Lower lobe of right lung (tissue), 2 donors: ENCODE measurements around the gene VWA7. TPM values are rescaled to one million over a fixed set of nuclear protein-coding genes. Genes with fewer than 3 reads are reported as not detected.
"Not testable (repeated sequence)": the region's sequence is repeated elsewhere in the genome, so short reads cannot be mapped to it uniquely, and the experiment has no call there.

Source experiments
- ATAC-seq, 2 donors: fragments of 200-7000 bp; cut with Tn5 transposase; one replicate each; pipeline ENCODE4 v1.9.1; 2020 to 2022; ENCODE audit warnings: mild to moderate bottlenecking in 2 of 2, moderate library complexity in 2 of 2
- DNase-seq: peaks from one replicate; pipeline ENCODE4 v3.0.0-alpha.2; 2020
- H3K27ac ChIP-seq: fragments of 200-600 bp; one replicate; pipeline ENCODE4 v1.8.0; 2022
- H3K27me3 ChIP-seq: fragments of 200-600 bp; one replicate; pipeline ENCODE4 v1.8.0; 2022; ENCODE audit warnings: low read depth
- H3K36me3 ChIP-seq: fragments of 200-600 bp; one replicate; pipeline ENCODE4 v1.8.0; 2022; ENCODE audit warnings: mild to moderate bottlenecking
- H3K4me1 ChIP-seq: fragments of 200-600 bp; one replicate; pipeline ENCODE4 v1.8.0; 2022
- H3K4me3 ChIP-seq: fragments of 200-600 bp; one replicate; pipeline ENCODE4 v1.8.0; 2022; ENCODE audit warnings: mild to moderate bottlenecking
- H3K9me3 ChIP-seq: fragments of 200-600 bp; one replicate; pipeline ENCODE4 v1.8.0; 2022
- intact Hi-C: fragments of 100-400 bp; cut with DNase I; formaldehyde crosslinking; loops from one replicate; pipeline ENCODE4 v1.11.0; 2022
- total RNA-seq: library from RNA; stranded (reverse); fragmentation: NEBNext Ultra II Directional; extraction: Animal tissue kit (Norgen Biotek cat#: 25700); gene quantifications from one replicate; pipeline ENCODE4 v1.2.1, GENCODE V29; 2021
- TF ChIP-seq, protein P1 (sequence below): fragments of 200-600 bp; IDR thresholded peaks from one replicate; pipeline ENCODE4 v1.8.0; 2022; ENCODE audit warnings: antibody characterized with exemption, mild to moderate bottlenecking
- donor health status: DM: no; HTN: yes; CAD: no; lungs with severe emphysema.

Gene VWA7
- total RNA-seq, 1 donor from 2014 or later = 4.2 TPM

DNA sequence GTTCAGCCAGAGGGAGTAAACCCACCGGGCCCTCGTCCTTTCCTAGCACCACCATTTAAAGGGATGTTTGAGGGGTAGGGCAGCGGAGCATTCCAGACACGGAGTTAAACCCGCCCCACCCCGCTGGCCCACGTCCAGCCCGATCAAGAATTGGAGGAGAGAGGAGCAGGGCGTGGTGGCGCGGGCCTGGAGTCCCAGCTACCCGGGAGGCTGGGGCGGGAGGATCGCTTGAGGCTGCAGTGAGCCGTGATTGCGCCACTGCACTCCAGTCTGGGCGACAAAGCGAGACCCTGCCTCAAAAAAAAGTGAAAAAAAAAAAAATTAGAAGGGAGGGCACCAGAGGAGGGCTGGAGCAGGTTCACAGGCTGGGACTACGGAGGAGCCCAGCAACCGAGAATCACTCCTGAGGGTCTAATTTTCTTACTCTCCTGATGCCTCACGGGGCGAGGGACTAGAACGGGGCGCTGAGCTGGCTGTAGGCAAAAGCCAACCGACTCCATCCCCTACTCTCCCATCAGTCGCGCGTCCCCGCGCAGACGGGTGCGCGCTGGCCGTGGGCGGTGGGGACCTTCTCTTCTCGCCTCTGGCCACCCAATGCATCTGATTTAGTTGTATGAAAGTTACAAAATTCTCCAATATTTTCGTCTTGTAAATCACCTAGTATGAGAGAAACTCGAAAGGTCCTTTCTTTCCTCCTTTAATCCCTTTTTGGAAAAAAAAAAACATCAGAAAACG lies 44.3 kb upstream of the VWA7 start:
- Histone ChIP-seq H3K4me3 (peak overlapping the region; percentile 69), H3K27me3 (no peaks in the 10 kb centered on the region), H3K4me1 (peaks cover 68% of the 10 kb centered on the region), H3K9me3 (no peaks in the 10 kb centered on the region), H3K27ac (peak overlapping the region; percentile 97), H3K36me3 (no peaks in the 10 kb centered on the region)
- ATAC-seq = peak; percentile 70 to 76
- peak; percentile 86 for DNase-seq
- intact Hi-C loops = no loop called here
- TF ChIP-seq, protein P1, sequence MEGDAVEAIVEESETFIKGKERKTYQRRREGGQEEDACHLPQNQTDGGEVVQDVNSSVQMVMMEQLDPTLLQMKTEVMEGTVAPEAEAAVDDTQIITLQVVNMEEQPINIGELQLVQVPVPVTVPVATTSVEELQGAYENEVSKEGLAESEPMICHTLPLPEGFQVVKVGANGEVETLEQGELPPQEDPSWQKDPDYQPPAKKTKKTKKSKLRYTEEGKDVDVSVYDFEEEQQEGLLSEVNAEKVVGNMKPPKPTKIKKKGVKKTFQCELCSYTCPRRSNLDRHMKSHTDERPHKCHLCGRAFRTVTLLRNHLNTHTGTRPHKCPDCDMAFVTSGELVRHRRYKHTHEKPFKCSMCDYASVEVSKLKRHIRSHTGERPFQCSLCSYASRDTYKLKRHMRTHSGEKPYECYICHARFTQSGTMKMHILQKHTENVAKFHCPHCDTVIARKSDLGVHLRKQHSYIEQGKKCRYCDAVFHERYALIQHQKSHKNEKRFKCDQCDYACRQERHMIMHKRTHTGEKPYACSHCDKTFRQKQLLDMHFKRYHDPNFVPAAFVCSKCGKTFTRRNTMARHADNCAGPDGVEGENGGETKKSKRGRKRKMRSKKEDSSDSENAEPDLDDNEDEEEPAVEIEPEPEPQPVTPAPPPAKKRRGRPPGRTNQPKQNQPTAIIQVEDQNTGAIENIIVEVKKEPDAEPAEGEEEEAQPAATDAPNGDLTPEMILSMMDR = no peak

DNA sequence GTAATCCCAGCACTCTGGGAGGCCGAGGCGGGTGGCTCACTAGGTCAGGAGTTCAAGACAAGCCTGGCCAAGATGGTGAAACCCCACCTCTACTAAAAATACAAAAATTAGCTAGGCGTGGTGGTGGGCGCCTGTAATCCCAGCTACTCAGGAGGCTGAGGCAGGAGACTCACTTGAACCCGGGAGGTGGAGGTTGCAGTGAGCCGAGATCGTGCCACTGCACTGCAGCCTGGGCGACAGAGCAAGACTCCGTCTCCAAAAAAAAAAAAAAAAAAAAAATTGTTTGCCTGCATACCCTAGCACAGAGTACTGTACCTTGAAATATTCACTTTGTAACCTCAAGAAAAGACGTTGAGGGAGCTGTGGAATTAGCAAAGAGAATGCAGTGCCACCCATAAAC lies 43.3 kb upstream of the VWA7 start:
- intact Hi-C loops, H3K27me3 ChIP-seq, H3K36me3 ChIP-seq, H3K9me3 ChIP-seq, ATAC-seq, H3K4me3 ChIP-seq: not testable (repeated sequence)
- peak overlapping the region; percentile 72 for H3K27ac ChIP-seq
- DNase-seq = peak; percentile 23
- H3K4me1 ChIP-seq = peaks cover 57% of the 10 kb centered on the region

DNA sequence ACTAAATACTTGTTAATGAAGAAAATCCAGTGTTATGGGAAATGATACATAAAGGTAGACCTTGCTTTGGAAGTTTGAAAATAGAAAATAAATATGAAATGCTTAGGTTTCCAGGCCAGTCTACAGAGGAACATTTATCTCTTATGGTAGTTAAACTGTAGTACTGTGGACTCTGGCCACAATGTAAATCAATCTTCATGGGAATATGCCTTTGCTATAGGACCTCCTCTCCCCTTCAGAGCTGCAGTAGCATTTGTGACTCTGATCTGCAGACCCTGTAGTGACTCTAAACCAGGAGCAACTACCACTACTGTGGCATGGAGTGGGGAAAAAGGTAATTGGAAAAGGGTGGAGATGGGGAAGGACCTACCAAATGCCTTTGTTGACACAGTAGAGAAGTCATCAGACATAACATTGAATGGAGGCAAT lies 42.8 kb upstream of the VWA7 start:
- peaks cover 54% of the 10 kb centered on the region for H3K4me1 ChIP-seq

DNA sequence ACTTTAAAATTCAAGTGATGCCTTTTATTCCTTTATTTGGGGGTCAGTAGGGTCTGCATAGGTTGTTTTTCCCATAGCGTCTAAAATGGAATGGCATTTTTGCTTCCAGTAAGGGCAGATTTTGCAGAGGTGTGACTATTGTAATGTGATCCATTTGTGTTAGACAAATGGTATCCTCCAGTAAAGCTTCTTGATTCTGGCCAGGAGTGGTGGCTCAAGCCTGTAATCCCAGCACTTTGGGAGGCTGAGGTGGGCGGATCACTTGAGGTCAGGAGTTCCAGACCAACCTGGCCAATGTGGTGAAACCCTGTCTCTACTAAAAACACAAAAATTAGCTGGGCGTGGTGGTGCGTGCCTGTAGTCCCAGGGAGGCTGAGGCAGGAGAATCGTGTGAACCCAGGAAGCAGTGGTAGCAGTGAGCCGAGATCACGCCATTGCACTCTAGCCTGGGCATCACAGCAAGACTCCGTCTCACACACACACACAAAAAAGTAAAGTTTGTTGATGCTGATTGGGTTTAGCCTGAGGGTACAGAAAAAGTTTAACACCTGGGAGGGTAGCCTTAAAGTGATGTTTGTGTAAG lies 40.9 kb upstream of the VWA7 start:
- DNase-seq = peak; percentile 28
- H3K36me3 ChIP-seq, intact Hi-C loops, H3K27me3 ChIP-seq, ATAC-seq, H3K9me3 ChIP-seq: not testable (repeated sequence)
- Histone ChIP-seq H3K4me3 (peak overlapping the region; percentile 69), H3K27ac (peak overlapping the region; percentile 72), H3K4me1 (peaks cover 49% of the 10 kb centered on the region)

More for the DNA sequence above, 42.8 kb upstream of the VWA7 start:
- Histone ChIP-seq H3K4me3 (peak overlapping the region; percentile 69), H3K27me3 (no peaks in the 10 kb centered on the region), H3K36me3 (no peaks in the 10 kb centered on the region), H3K27ac (peak overlapping the region; percentile 72), H3K9me3 (no peaks in the 10 kb centered on the region)
- DNase-seq (no peak), ATAC-seq (no peak)
- intact Hi-C loops = no loop called here
- TF ChIP-seq, protein P1 = no peak

DNA sequence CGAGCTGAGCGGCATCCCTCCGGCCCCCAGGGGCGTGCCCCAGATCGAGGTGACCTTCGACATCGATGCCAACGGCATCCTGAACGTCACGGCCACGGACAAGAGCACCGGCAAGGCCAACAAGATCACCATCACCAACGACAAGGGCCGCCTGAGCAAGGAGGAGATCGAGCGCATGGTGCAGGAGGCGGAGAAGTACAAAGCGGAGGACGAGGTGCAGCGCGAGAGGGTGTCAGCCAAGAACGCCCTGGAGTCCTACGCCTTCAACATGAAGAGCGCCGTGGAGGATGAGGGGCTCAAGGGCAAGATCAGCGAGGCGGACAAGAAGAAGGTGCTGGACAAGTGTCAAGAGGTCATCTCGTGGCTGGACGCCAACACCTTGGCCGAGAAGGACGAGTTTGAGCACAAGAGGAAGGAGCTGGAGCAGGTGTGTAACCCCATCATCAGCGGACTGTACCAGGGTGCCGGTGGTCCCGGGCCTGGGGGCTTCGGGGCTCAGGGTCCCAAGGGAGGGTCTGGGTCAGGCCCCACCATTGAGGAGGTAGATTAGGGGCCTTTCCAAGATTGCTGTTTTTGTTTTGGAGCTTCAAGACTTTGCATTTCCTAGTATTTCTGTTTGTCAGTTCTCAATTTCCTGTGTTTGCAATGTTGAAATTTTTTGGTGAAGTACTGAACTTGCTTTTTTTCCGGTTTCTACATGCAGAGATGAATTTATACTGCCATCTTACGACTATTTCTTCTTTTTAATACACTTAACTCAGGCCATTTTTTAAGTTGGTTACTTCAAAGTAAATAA lies 40.2 kb upstream of the VWA7 start:
- H3K9me3 ChIP-seq, H3K27me3 ChIP-seq, intact Hi-C loops, ATAC-seq, H3K36me3 ChIP-seq: not testable (repeated sequence)
- H3K4me1 ChIP-seq = peaks cover 42% of the 10 kb centered on the region
- H3K27ac ChIP-seq = peak overlapping the region; percentile 72
- peak; percentile 48 for DNase-seq
- H3K4me3 ChIP-seq = peak overlapping the region; percentile 69

DNA sequence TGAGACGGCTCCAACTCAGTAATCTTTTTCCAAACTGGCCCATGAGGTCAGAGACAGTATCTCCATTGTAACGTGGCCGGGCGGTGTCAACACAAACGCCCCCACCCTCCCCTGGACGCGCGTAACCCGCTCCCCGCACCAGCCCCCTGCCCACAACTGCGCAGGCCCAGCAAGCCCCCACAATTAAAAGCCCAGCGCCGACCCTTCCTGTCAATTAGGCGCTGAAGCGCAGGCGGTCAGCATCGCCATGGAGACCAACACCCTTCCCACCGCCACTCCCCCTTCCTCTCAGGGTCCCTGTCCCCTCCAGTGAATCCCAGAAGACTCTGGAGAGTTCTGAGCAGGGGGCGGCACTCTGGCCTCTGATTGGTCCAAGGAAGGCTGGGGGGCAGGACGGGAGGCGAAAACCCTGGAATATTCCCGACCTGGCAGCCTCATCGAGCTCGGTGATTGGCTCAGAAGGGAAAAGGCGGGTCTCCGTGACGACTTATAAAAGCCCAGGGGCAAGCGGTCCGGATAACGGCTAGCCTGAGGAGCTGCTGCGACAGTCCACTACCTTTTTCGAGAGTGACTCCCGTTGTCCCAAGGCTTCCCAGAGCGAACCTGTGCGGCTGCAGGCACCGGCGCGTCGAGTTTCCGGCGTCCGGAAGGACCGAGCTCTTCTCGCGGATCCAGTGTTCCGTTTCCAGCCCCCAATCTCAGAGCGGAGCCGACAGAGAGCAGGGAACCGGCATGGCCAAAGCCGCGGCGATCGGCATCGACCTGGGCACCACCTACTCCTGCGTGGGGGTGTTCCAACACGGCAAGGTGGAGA lies 38.1 kb upstream of the VWA7 start, which contains the start of the genes HSPA1A and HSPA1L:
TSS of gene HSPA1A (plus strand) at position 519 of the 814 bp plus-strand sequence. CDS start at position 733, 214 bp downstream.
TSS of gene HSPA1L (minus strand) at position 259 of the 814 bp plus-strand sequence. CDS start 3,311 bp downstream, outside the sequence.
- ATAC-seq (peak; percentile 90 to 92), DNase-seq (peak; percentile 93)
- intact Hi-C loops = no loop called here
- no peaks in the 10 kb centered on the region for H3K9me3 ChIP-seq
- H3K4me3 ChIP-seq = peak within 1 kb of the TSS; percentile 64
- H3K36me3 ChIP-seq = no peaks in the 10 kb centered on the region
- peaks cover 28% of the 10 kb centered on the region for H3K4me1 ChIP-seq
- no peaks in the 10 kb centered on the region for H3K27me3 ChIP-seq
- H3K27ac ChIP-seq = peak within 1 kb of the TSS; percentile 97
- TF ChIP-seq, protein P1 = no peak
